22Rv1 (cell line): Measurements from ENCODE around the gene SPATA6L.

Experiments used
- H3K27ac ChIP-seq: fragments of 450-650 bp; 2 replicates; pipeline ENCODE4 v1.5.1; 2017
- ZFX ChIP-seq: fragments of 450-650 bp; IDR thresholded peaks from 2 replicates; pipeline ENCODE4 v1.6.1; 2017; ENCODE audit warnings: antibody characterized with exemption, borderline replicate concordance
- TF ChIP-seq, protein P1 (sequence below): fragments of 450-650 bp; IDR thresholded peaks from 2 replicates; pipeline ENCODE4 v1.5.1; 2017; ENCODE audit warnings: mild to moderate bottlenecking

Gene SPATA6L

GRCh38 chr9:4594994-4595393 lies 71.3 kb downstream of the SPATA6L start:
- TF ChIP-seq ZFX, result no peak
- TF ChIP-seq, protein P1, sequence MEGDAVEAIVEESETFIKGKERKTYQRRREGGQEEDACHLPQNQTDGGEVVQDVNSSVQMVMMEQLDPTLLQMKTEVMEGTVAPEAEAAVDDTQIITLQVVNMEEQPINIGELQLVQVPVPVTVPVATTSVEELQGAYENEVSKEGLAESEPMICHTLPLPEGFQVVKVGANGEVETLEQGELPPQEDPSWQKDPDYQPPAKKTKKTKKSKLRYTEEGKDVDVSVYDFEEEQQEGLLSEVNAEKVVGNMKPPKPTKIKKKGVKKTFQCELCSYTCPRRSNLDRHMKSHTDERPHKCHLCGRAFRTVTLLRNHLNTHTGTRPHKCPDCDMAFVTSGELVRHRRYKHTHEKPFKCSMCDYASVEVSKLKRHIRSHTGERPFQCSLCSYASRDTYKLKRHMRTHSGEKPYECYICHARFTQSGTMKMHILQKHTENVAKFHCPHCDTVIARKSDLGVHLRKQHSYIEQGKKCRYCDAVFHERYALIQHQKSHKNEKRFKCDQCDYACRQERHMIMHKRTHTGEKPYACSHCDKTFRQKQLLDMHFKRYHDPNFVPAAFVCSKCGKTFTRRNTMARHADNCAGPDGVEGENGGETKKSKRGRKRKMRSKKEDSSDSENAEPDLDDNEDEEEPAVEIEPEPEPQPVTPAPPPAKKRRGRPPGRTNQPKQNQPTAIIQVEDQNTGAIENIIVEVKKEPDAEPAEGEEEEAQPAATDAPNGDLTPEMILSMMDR, result no peak

GRCh38 chr9:4594545-4594944 lies 71.7 kb downstream of the SPATA6L start:
- TF ChIP-seq ZFX, result no peak
- TF ChIP-seq, protein P1, result no peak
- H3K27ac ChIP-seq, result no peak overlapping the region

More at GRCh38 chr9:4594994-4595393, 71.3 kb downstream of the SPATA6L start:
- H3K27ac ChIP-seq, result no peak overlapping the region

DNA sequence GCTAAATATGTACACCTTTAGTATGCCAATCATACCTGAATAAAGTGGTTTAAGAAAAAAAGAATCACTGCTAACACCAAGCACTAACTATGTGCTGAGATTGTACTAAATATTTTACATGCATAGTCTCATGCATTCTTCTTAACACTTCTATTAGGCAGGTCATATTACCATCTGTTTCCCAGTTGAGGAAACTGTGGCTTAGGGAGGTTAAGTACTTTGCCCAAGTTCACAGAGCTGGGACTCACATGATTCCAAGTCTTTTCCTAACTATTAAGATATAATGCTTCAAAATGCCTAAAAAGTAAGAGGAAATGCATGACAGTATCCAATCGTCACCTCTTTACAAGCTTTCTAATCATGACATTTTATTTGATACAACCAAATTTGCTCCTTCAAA lies 73.4 kb downstream of the SPATA6L start:
- no peak overlapping the region for H3K27ac ChIP-seq
- TF ChIP-seq ZFX, result no peak
- TF ChIP-seq, protein P1, result no peak

DNA sequence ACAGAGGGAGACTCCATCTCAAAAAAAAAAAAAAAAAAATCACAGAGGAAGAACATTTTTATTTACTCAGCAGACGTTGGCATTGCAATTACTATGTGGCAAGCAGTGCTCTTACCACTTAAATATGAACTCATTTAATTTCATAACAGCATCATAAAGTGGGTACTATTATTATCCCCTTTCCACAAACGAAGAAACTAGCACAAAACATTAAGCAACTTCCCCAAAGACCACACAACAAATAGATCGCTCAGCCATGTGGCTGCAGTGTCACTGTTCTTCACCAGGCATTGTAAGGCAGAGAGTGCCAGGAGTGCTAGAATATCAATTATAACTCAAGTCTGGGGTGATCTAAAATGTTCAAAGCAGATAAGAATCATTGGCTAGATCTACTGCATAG lies 74.0 kb downstream of the SPATA6L start:
- no peak overlapping the region for H3K27ac ChIP-seq
- TF ChIP-seq ZFX, result no peak
- TF ChIP-seq, protein P1, result no peak

GRCh38 chr9:4591123-4591500 lies 75.2 kb downstream of the SPATA6L start:
- TF ChIP-seq, protein P1, result no peak
- TF ChIP-seq ZFX, result no peak

DNA sequence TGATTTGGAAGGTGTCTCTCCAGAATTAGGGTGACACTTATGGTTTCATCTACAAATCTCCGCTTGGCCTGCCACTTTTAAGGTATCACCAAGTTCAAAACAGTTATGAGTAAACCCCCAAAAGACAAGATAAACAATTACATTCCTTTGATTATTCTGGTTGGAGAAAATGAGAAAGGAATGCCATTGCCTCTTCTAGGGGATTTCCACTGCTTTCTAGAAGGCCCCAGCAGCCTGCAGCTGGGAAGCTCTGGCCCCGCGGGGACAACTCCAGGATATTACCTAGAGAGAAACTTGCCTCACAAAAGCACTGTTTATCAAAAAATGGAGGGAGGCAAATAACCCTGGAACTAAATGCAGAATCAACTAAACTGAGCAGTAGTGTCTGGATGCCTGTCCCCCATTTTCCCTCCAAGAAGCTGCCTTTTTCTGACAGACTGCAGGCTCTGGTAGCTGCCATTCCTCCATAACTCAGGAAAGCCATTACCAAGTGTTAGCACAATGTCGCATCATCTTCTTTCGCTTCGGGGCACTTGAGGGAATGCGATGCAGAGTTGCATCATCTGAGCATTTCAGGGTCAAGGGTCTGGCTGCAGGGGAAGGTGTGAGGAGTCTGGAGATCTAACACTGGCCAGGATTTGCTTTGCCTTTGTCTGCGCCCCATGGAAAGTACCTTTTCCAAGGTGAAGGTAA lies 75.7 kb downstream of the SPATA6L start:
- TF ChIP-seq, protein P1, result no peak
- TF ChIP-seq ZFX, result no peak
- no peak overlapping the region for H3K27ac ChIP-seq

More at GRCh38 chr9:4591123-4591500, 75.2 kb downstream of the SPATA6L start:
- no peak overlapping the region for H3K27ac ChIP-seq

GRCh38 chr9:4588721-4589120 lies 77.6 kb downstream of the SPATA6L start:
- no peak for TF ChIP-seq ZFX
- H3K27ac ChIP-seq, result no peak overlapping the region

GRCh38 chr9:4585135-4585534 lies 81.1 kb downstream of the SPATA6L start:
- H3K27ac ChIP-seq, result no peak overlapping the region

More at GRCh38 chr9:4585135-4585534, 81.1 kb downstream of the SPATA6L start:
- TF ChIP-seq, protein P1, result no peak
- TF ChIP-seq ZFX, result no peak
